AG04449 (cell line): Measurements from ENCODE around the gene TSPAN5.

ENCODE experiments used
- CTCF ChIA-PET: fragments of 350-600 bp; formaldehyde crosslinking; extraction: SDS; loops from one replicate; lab custom pipeline; 2021; ENCODE audit warnings: antibody characterized with exemption; lab: Yijun Ruan, JAX
- POLR2A ChIA-PET: fragments of 400-600, 350-600 bp; formaldehyde crosslinking; extraction: SDS; loops from one replicate; lab custom pipeline; 2020; ENCODE audit warnings: antibody characterized with exemption, inconsistent platforms; lab: Yijun Ruan, JAX
- DNase-seq: peaks from one replicate; pipeline ENCODE4 v3.0.0-alpha.2; 2010; ENCODE audit warnings: low read depth, low spot score
- H3K4me3 ChIP-seq: 2 replicates; pipeline ENCODE4 v1.5.1; 2011; ENCODE audit warnings: low read depth, mild to moderate bottlenecking, control low read depth, low read length
- TF ChIP-seq, protein P1 (sequence below): IDR thresholded peaks from one replicate; pipeline ENCODE4 v1.5.1; 2011; ENCODE audit warnings: mild to moderate bottlenecking, moderate library complexity, low read length, control low read depth, inconsistent platforms; ENCODE audit not compliant: insufficient read depth; ENCODE audit errors: missing control alignments

Gene TSPAN5

DNA sequence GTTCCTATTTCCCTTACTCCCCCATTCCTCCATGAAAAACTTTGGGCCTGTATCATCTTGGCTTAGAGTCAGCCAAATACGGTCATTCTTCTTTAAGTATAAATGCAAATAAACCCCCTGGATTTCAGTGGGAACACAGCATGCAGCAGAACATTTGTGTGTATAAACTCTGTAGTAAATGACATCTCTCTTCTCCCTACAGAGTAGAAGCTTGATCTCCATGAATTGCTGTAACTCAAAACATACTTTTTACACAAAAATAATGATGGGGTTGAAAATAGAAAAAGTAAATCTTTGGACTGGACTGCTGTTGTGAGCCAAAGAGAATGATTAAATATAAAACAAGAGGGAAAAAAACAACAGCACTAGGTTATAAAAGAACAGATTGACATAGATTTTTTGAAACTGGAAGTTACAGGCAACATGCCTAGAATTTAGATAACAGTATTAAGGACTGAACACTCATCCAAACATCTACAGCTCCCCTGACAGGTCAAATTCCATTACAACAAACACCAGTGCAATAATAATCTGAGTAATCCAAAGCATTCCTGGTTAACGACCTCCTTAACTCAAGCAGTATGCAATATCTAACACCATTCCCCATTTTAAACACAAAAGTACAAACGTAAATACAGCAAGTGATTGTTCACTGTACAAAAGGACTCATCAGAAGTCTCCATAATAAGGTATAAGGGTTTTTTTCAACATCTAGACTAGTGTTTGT is 30.7 kb downstream of the TSPAN5 start:
- ChIA-PET POLR2A (no interaction called here), CTCF (interaction anchor here (1.0 to 2.7 kb wide), 3 partner anchors 7 to 160 kb away, joined by 3 to 15 read pairs (median 4); no protein-coding TSS in a partner anchor)
- TF ChIP-seq, protein P1, sequence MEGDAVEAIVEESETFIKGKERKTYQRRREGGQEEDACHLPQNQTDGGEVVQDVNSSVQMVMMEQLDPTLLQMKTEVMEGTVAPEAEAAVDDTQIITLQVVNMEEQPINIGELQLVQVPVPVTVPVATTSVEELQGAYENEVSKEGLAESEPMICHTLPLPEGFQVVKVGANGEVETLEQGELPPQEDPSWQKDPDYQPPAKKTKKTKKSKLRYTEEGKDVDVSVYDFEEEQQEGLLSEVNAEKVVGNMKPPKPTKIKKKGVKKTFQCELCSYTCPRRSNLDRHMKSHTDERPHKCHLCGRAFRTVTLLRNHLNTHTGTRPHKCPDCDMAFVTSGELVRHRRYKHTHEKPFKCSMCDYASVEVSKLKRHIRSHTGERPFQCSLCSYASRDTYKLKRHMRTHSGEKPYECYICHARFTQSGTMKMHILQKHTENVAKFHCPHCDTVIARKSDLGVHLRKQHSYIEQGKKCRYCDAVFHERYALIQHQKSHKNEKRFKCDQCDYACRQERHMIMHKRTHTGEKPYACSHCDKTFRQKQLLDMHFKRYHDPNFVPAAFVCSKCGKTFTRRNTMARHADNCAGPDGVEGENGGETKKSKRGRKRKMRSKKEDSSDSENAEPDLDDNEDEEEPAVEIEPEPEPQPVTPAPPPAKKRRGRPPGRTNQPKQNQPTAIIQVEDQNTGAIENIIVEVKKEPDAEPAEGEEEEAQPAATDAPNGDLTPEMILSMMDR = no peak
- peak; percentile 41 for DNase-seq
- H3K4me3 ChIP-seq = no peak overlapping the region

DNA sequence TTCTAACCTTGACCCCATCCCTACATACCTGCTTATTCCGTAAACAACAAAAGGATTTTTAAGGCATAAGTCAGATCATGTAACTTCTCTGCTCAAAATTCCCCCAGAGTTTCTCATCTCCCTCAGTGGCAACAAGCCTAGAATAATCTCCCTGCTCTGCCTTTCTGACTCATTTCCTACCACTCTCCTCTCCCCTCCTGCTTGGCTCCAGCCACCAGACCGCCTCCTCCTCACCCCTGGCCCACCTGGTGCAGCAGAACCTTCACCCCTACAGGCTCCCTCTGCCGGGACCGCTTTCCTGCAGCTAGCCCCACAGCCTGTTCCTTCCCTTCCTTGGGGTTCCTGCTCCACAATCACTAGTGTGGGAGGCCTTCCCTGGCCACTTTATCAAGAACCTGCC is 32.1 kb downstream of the TSPAN5 start:
- peak; percentile 51 for DNase-seq
- H3K4me3 ChIP-seq = no peak overlapping the region
- TF ChIP-seq, protein P1 = no peak
- POLR2A ChIA-PET = no interaction called here
- CTCF ChIA-PET = interaction anchor here (1.2 to 2.7 kb wide), 3 partner anchors 9 to 158 kb away, joined by 3 to 15 read pairs (median 4); no protein-coding TSS in a partner anchor

DNA sequence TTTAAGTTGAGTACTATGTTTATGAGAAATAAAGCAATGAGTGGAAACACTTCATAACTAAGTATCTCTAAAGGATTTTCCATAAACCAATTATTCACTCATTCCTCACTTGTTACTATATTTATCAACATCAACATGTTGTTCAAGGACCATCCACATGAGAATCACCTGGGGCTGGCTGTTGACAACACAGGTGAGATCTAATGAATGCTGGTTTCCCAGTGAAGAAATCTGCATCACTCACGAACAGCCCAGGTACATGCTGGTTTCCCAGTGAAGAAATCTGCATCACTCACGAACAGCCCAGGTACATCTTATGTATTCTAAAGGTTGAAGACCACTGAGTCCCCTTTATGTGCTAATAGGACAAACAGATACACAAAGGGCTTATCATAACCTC is 32.5 kb downstream of the TSPAN5 start:
- no peak for DNase-seq
- CTCF ChIA-PET = interaction anchor here (1.2 to 1.4 kb wide), 2 partner anchors 9 to 11 kb away, joined by 3 to 4 read pairs; no protein-coding TSS in a partner anchor
- POLR2A ChIA-PET = no interaction called here
- H3K4me3 ChIP-seq = no peak overlapping the region
- TF ChIP-seq, protein P1 = no peak

DNA sequence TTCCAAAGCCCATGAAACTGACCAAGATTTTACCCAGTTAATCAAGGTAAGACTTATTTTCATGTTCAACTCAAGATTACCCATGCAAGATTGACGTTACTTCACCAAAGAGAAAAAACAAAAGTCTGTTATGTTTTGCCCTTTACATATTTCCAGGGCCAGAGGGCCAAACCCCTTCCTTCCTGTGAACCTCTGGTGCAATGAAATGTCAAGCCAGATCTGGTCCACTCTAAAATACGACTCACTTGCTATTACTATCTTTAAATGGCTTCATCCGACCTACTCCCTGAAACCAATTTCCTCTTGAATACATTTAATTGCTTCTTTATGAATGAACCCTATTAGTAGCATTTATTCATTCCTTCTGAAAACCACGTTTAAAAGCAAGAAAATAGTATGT is 33.0 kb downstream of the TSPAN5 start:
- ChIA-PET POLR2A (no interaction called here), CTCF (no interaction called here)

DNA sequence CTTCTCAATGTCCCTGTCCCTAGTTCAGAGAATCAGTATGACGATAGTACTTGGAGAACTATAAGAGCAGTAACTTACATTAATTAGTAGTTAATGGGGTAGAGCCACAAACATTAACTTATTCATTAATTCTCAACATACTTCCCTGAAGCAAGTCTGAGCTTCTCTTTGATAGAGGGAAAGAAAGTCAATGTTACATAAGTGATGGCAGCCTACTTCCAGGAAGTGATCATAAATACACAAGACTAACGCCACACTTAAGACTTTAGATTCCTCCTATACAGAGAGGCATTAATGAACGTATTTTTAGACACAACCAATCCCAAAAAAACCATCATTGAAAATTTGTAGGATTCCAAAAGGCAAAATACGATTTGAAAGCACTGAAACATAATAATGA is 33.8 kb downstream of the TSPAN5 start:
- TF ChIP-seq, protein P1 = no peak
- DNase-seq = no peak
- no peak overlapping the region for H3K4me3 ChIP-seq
- POLR2A ChIA-PET = no interaction called here
- CTCF ChIA-PET = interaction anchor here (0.9 to 1.1 kb wide), 2 partner anchors 24 to 31 kb away, joined by 3 read pairs; no protein-coding TSS in a partner anchor

More for the DNA sequence above, 33.0 kb downstream of the TSPAN5 start:
- no peak for DNase-seq
- H3K4me3 ChIP-seq = no peak overlapping the region
- TF ChIP-seq, protein P1 = no peak

DNA sequence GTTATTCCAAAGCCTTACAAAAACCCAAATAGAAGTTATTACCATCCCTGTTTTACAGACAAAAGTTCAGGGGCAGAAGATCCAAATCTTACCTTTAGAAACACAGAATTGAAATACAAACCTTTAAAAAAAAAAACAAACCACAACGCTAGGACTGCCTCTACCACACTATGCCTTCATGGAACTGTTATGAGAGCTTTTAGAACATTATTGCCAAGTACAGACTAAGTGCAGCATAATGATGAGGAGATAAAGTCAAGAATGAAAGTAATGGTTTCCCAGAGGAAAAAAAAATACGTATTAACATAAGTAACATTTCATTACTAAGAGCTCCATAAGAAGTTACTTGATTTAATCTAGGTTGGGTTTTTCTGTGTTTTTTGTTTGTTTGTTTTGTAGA is 34.3 kb downstream of the TSPAN5 start:
- TF ChIP-seq, protein P1 = no peak
- CTCF ChIA-PET = interaction anchor here (0.9 to 1.5 kb wide), 4 partner anchors 9 to 157 kb away, joined by 3 to 5 read pairs (median 3); no protein-coding TSS in a partner anchor
- POLR2A ChIA-PET = no interaction called here
- H3K4me3 ChIP-seq = no peak overlapping the region
- no peak for DNase-seq
